OCI-LY7 (cell line): ENCODE measurements around the gene SMURF1. TPM values are rescaled to one million over a fixed set of nuclear protein-coding genes. Genes with fewer than 3 reads are reported as not detected.
"Not testable (repeated sequence)": the region's sequence is repeated elsewhere in the genome, so short reads cannot be mapped to it uniquely, and the experiment has no call there.

Experiments used
- BruUV-seq: library from RNA; stranded (reverse); fragments of 400-500 nt; replicated peaks from 2 replicates; lab custom pipeline; 2021; lab: Mats Ljungman, UMichigan
- CTCF ChIA-PET: fragments of 300-600 bp; sonication (Branson Sonifier 250); formaldehyde crosslinking; loops from one replicate; lab custom pipeline; 2022; ENCODE audit warnings: antibody characterized with exemption; ENCODE audit not compliant: unreplicated experiment; lab: Charles Lee
- POLR2A ChIA-PET: fragments of 300-600 bp; sonication (Branson Sonifier 250); formaldehyde crosslinking; loops from one replicate; lab custom pipeline; 2022; ENCODE audit warnings: antibody characterized with exemption; lab: Charles Lee
- DNase-seq: peaks from one replicate; pipeline ENCODE4 v3.0.0-alpha.2; 2015; ENCODE audit warnings: low spot score
- H2AFZ ChIP-seq: fragments of 200-600 bp; sonication (generic), shearing (Covaris generic); 2 replicates; pipeline ENCODE4 v1.6.1; 2014; ENCODE audit warnings: mild to moderate bottlenecking, antibody characterized with exemption, low read length, moderate library complexity
- H3K27ac ChIP-seq: fragments of 200-600 bp; sonication (generic); 2 replicates; pipeline ENCODE4 v1.5.1; 2014; ENCODE audit warnings: mixed run types, low read depth, mild to moderate bottlenecking, moderate library complexity, low read length, inconsistent platforms; ENCODE audit not compliant: poor library complexity, severe bottlenecking
- H3K36me3 ChIP-seq: fragments of 200-600 bp; sonication (generic); 2 replicates; pipeline ENCODE4 v1.6.1; 2014; ENCODE audit warnings: mild to moderate bottlenecking, antibody characterized with exemption, low read length, moderate library complexity, mixed read lengths; ENCODE audit not compliant: insufficient read depth
- H3K4me1 ChIP-seq: fragments of 200-600 bp; sonication (generic); 2 replicates; pipeline ENCODE4 v1.5.1; 2014; ENCODE audit warnings: mild to moderate bottlenecking, low read length; ENCODE audit not compliant: insufficient read depth, poor library complexity, severe bottlenecking
- H3K4me2 ChIP-seq: fragments of 200-600 bp; sonication (generic); 2 replicates; pipeline ENCODE4 v1.6.1; 2014; ENCODE audit warnings: mild to moderate bottlenecking, low read length
- H3K4me3 ChIP-seq: fragments of 200-600 bp; sonication (generic); 2 replicates; pipeline ENCODE4 v1.5.1; 2014; ENCODE audit warnings: mild to moderate bottlenecking, low read depth, low read length; ENCODE audit not compliant: poor library complexity, severe bottlenecking
- H3K79me2 ChIP-seq: fragments of 200-600 bp; sonication (generic); 2 replicates; pipeline ENCODE4 v1.6.1; 2016; ENCODE audit warnings: low read depth, mild to moderate bottlenecking, low read length, moderate library complexity, mixed read lengths; ENCODE audit not compliant: insufficient read depth
- H3K9me2 ChIP-seq: fragments of 200-600 bp; sonication (generic); 2 replicates; pipeline ENCODE4 v1.6.1; 2016; ENCODE audit warnings: mild to moderate bottlenecking, low read length, mixed read lengths; ENCODE audit not compliant: insufficient read depth
- H3K9me3 ChIP-seq: fragments of 200-600 bp; sonication (generic); 2 replicates; pipeline ENCODE4 v1.6.1; 2014; ENCODE audit warnings: mild to moderate bottlenecking, mixed run types, low read length, mixed read lengths
- H4K20me1 ChIP-seq: fragments of 200-600 bp; sonication (generic); 2 replicates; pipeline ENCODE4 v1.6.1; 2014; ENCODE audit warnings: mild to moderate bottlenecking, antibody characterized with exemption, low read length, moderate library complexity, mixed read lengths; ENCODE audit not compliant: insufficient read depth
- EZH2phosphoT487 ChIP-seq: fragments of 200-600 bp; sonication (generic); IDR thresholded peaks from 2 replicates; pipeline ENCODE4 v1.6.1; 2018; ENCODE audit warnings: low read depth, borderline replicate concordance, mild to moderate bottlenecking, mixed run types, antibody characterized with exemption, low read length, moderate library complexity, mixed read lengths
- intact Hi-C: fragments of 100-400 bp; cut with micrococcal nuclease; formaldehyde crosslinking; loops from one replicate; pipeline ENCODE4 v1.10.0; 2022; ENCODE audit not compliant: unreplicated experiment
- total RNA-seq, 2 experiments: library from RNA; depleted of rRNA in 1 of 2; stranded (reverse); fragments of >200 nt in 1 of 2; shearing (Covaris generic) in 1 of 2; gene quantifications; 2 replicates each; pipeline ENCODE4 v1.2.3, GENCODE V29; 2014 to 2022
- TF ChIP-seq, protein P1 (sequence below): fragments of 200-600 bp; sonication (generic); conservative IDR thresholded peaks from 2 replicates; pipeline ENCODE4 v1.5.1; 2014; ENCODE audit warnings: mild to moderate bottlenecking, antibody characterized with exemption, low read length, moderate library complexity, mixed read lengths

Gene SMURF1
- total RNA-seq, 2 experiments from 2014 or later: 11.5 to 17.8 TPM

GRCh38 chr7:99047526-99048077 lies 96.3 kb downstream of the SMURF1 start:
- Histone ChIP-seq H4K20me1 (no peaks in the 10 kb centered on the region), H3K27ac (no peak overlapping the region), H3K79me2 (no peaks in the 10 kb centered on the region), H2AFZ (no peak overlapping the region), H3K4me1 (no peaks in the 10 kb centered on the region), H3K9me3 (no peaks in the 10 kb centered on the region), H3K9me2 (no peaks in the 10 kb centered on the region), H3K4me2 (no peak overlapping the region), H3K4me3 (no peak overlapping the region), H3K36me3 (peaks cover 93% of the 10 kb centered on the region)
- CTCF ChIA-PET: no interaction called here
- TF ChIP-seq, protein P1, sequence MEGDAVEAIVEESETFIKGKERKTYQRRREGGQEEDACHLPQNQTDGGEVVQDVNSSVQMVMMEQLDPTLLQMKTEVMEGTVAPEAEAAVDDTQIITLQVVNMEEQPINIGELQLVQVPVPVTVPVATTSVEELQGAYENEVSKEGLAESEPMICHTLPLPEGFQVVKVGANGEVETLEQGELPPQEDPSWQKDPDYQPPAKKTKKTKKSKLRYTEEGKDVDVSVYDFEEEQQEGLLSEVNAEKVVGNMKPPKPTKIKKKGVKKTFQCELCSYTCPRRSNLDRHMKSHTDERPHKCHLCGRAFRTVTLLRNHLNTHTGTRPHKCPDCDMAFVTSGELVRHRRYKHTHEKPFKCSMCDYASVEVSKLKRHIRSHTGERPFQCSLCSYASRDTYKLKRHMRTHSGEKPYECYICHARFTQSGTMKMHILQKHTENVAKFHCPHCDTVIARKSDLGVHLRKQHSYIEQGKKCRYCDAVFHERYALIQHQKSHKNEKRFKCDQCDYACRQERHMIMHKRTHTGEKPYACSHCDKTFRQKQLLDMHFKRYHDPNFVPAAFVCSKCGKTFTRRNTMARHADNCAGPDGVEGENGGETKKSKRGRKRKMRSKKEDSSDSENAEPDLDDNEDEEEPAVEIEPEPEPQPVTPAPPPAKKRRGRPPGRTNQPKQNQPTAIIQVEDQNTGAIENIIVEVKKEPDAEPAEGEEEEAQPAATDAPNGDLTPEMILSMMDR: no peak
- TF ChIP-seq EZH2phosphoT487: no peak
- intact Hi-C loops: no loop called here
- DNase-seq: no peak
- POLR2A ChIA-PET: no interaction called here
- BruUV-seq: no TSS peak

- no peak overlapping the region for H3K4me2 ChIP-seq
- no peak for DNase-seq
- no peaks in the 10 kb centered on the region for H3K9me2 ChIP-seq
- ChIA-PET POLR2A (interaction anchor here (0.7 kb wide), 4 partner anchors 15 to 250 kb away, joined by 3 to 5 read pairs (median 5); no protein-coding TSS in a partner anchor), CTCF (no interaction called here)
- no peak overlapping the region for H2AFZ ChIP-seq
- H4K20me1 ChIP-seq: no peaks in the 10 kb centered on the region
- H3K27ac ChIP-seq: no peak overlapping the region
- H3K36me3 ChIP-seq: peaks cover 91% of the 10 kb centered on the region
- no peaks in the 10 kb centered on the region for H3K9me3 ChIP-seq
- no peak overlapping the region for H3K4me3 ChIP-seq
- TF ChIP-seq, protein P1: no peak
- TF ChIP-seq EZH2phosphoT487: no peak
- H3K4me1 ChIP-seq: no peaks in the 10 kb centered on the region
- BruUV-seq: no TSS peak
- H3K79me2 ChIP-seq: no peaks in the 10 kb centered on the region
- intact Hi-C loops: no loop called here
These were observed 97.2 kb downstream of the SMURF1 start for GRCh38 chr7:99046722-99047121.

- peaks cover 91% of the 10 kb centered on the region for H3K36me3 ChIP-seq
- H3K4me1 ChIP-seq, H3K4me3 ChIP-seq, H3K79me2 ChIP-seq, H3K4me2 ChIP-seq, H4K20me1 ChIP-seq, H3K9me2 ChIP-seq, BruUV-seq, H3K27ac ChIP-seq, H2AFZ ChIP-seq, intact Hi-C loops, DNase-seq, CTCF ChIA-PET, H3K9me3 ChIP-seq: not testable (repeated sequence)
- POLR2A ChIA-PET: interaction anchor here (0.7 kb wide), 4 partner anchors 15 to 250 kb away, joined by 3 to 5 read pairs (median 5); no protein-coding TSS in a partner anchor
These were observed 97.6 kb downstream of the SMURF1 start for GRCh38 chr7:99046262-99046661.

- peaks cover 90% of the 10 kb centered on the region for H3K36me3 ChIP-seq
- POLR2A ChIA-PET: interaction anchor here (0.6 to 1.0 kb wide), 3 partner anchors 10 to 243 kb away, joined by 3 to 6 read pairs (median 3); no protein-coding TSS in a partner anchor
- H3K4me3 ChIP-seq, H4K20me1 ChIP-seq, H3K27ac ChIP-seq, H3K4me2 ChIP-seq, H3K9me2 ChIP-seq, H2AFZ ChIP-seq, H3K9me3 ChIP-seq, CTCF ChIA-PET, H3K4me1 ChIP-seq, DNase-seq, BruUV-seq, H3K79me2 ChIP-seq: not testable (repeated sequence)
- intact Hi-C loops: loop anchor here (5.0 kb wide), 1 partner anchor 282 kb away; the partner anchor contains the start of gene ARPC1A
These were observed 99.0 kb downstream of the SMURF1 start for GRCh38 chr7:99044858-99045257.
